HK-2 (cell line): ENCODE data around the gene CCDC97.
A peak's percentile ranks its signal among the peaks of the same experiment; 100 is the strongest.
"Not testable (repeated sequence)": the region's sequence is repeated elsewhere in the genome, so short reads cannot be mapped to it uniquely, and the experiment has no call there.

Source experiments
- DNase-seq: peaks from one replicate; pipeline ENCODE4 v3.0.0-alpha.2; 2018; ENCODE audit not compliant: unreplicated experiment

The CCDC97 gene

DNA sequence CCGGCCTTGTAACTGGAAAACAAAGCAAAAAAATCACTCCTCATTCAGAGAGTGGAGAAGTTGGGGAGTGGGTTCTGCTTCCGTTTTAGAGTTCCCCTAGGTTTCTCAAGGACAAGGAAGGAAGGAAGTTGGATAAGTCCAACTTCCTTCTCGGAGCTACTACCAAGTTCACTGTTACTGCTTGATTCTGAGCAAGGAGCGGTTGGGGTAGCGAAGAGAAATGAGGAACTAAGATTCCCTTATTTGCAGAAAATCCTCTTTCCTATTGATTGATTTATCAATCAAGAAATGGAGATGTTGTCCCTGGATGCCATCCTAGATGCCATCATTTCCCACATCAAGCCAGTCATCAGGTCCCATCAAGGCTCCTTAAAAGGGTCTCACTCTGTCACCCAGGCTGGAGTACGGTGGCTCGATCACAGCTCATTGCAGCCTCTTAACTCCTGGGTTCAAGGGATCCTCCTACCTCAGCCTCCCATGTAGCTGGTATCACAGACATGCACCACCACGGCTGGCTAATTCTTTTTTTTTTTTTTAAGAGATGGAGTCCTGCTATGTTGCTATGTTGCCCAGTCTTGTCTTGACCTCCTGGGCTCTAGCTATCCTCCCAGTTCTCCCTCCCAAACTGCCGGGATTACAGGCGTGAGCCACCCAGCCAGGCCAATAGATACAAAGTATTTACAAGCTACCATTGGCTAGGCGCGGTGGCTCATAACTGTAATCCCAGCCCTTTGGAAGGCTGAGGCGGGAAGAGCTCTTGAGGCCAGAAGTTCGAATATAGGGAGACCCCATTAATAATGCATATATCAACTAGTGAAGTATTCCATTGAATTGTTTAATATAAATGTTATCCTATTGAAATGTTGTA, 54.8 kb downstream of the CCDC97 start:
- DNase-seq: no peak

GRCh38 chr19:41366089-41366488, 56.1 kb downstream of the CCDC97 start:
- no peak for DNase-seq

- peak; percentile 48 for DNase-seq
Measured at GRCh38 chr19:41367848-41368301, 57.9 kb downstream of the CCDC97 start.

- DNase-seq: no peak
Measured at GRCh38 chr19:41369769-41370168, 59.8 kb downstream of the CCDC97 start.

GRCh38 chr19:41371119-41371518, 61.1 kb downstream of the CCDC97 start:
- not testable (repeated sequence) for DNase-seq

- DNase-seq: no peak
Measured at GRCh38 chr19:41371541-41371940, 61.6 kb downstream of the CCDC97 start.

- no peak for DNase-seq
Measured at GRCh38 chr19:41372501-41372900, 62.5 kb downstream of the CCDC97 start.

DNA sequence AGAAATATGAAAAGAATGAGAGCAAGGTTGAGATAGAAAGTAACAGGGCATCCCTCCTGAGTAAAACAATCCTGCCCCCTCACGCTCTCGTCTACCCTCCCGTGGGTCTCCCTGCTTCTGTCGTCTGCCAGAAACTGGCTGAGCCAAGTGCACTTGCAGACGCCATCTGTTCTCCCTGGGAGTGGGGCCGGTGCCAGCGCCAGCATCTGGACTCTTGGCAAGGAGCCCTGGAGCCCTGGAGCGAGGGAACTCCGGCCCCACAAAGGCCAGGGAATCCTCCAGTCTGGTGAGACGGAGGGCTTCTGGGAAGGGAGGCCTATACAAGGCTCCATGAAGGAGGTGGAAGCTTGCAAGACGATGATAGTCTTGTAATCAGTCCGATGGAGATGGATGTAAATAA, 64.0 kb downstream of the CCDC97 start:
- no peak for DNase-seq
